HCT116 (cell line): ENCODE data around the gene CERT1. TPM values are rescaled to one million over a fixed set of nuclear protein-coding genes. Genes with fewer than 3 reads are reported as not detected.
"Not testable (repeated sequence)": the region's sequence is repeated elsewhere in the genome, so short reads cannot be mapped to it uniquely, and the experiment has no call there.

Experiments
- ATAC-seq: fragments of 200-7000 bp; cut with Tn5 transposase; 2 replicates; pipeline ENCODE4 v1.9.1; 2020; ENCODE audit warnings: mild to moderate bottlenecking, moderate library complexity
- BruUV-seq: library from RNA; stranded (reverse); fragments of 400-500 nt; replicated peaks from 2 replicates; lab custom pipeline; 2021; lab: Mats Ljungman, UMichigan
- CTCF ChIA-PET: fragments of 300-600 bp; sonication (Branson Sonifier 250); formaldehyde crosslinking; loops from one replicate; lab custom pipeline; 2021; ENCODE audit warnings: antibody characterized with exemption; lab: Charles Lee
- POLR2A ChIA-PET: fragments of 300-600, 350-600 bp; sonication (Branson Sonifier 250); formaldehyde crosslinking; loops from one replicate; lab custom pipeline; 2021; ENCODE audit warnings: antibody characterized with exemption; lab: Charles Lee
- RAD21 ChIA-PET, 2 experiments: fragments of 300-600 bp; sonication (Branson Sonifier 250); formaldehyde crosslinking; loops; one replicate each; lab custom pipeline; 2023; ENCODE audit warnings: low total read pairs in 2 of 2; ENCODE audit not compliant: uncharacterized antibody in 2 of 2, unreplicated experiment in 2 of 2, low non-redundant PET in 1 of 2; lab: Charles Lee
- DNase-seq: peaks from one replicate; pipeline ENCODE4 v3.0.0-alpha.2; 2010; ENCODE audit warnings: low read depth, low spot score
- H2AFZ ChIP-seq: fragments of 200-600 bp; shearing (Covaris generic), sonication (generic); 2 replicates; pipeline ENCODE4 v1.6.1; 2017; ENCODE audit warnings: low read depth, mixed run types, mixed read lengths, antibody characterized with exemption, low read length; ENCODE audit not compliant: poor library complexity, severe bottlenecking
- H3K27ac ChIP-seq: 2 replicates; pipeline ENCODE4 v1.5.1; 2012; ENCODE audit warnings: low read depth, low read length
- H3K27me3 ChIP-seq: fragments of 200-600 bp; sonication (generic); 2 replicates; pipeline ENCODE4 v1.6.1; 2016; ENCODE audit warnings: mixed run types, low read length, mixed read lengths; ENCODE audit not compliant: insufficient read depth
- H3K36me3 ChIP-seq, 2 experiments: fragments of 200-500 bp in 1 of 2; fragments of 200-600 bp in 1 of 2; sonication (Bioruptor generic) in 1 of 2; sonication (generic) in 1 of 2; 2 replicates each; pipeline versions ENCODE4 v1.5.1 to v1.6.1; 2014 to 2016; ENCODE audit warnings: low read length in 2 of 2, inconsistent platforms in 1 of 2, mixed read lengths in 1 of 2, mixed run types in 1 of 2; ENCODE audit not compliant: insufficient read depth in 2 of 2, control insufficient read depth in 1 of 2
- H3K4me1 ChIP-seq, 2 experiments: fragments of 200-600 bp in 1 of 2; sonication (generic) in 1 of 2; 2 replicates each; pipeline versions ENCODE4 v1.5.1 to v1.6.1; 2012 to 2017; ENCODE audit warnings: low read length in 2 of 2, inconsistent platforms in 1 of 2, mild to moderate bottlenecking in 1 of 2, mixed read lengths in 1 of 2, mixed run types in 1 of 2, moderate library complexity in 1 of 2; ENCODE audit not compliant: insufficient read depth in 2 of 2, control insufficient read depth in 1 of 2
- H3K4me2 ChIP-seq: fragments of 200-600 bp; sonication (generic); 2 replicates; pipeline ENCODE4 v1.6.1; 2017; ENCODE audit warnings: mixed run types, low read length, mixed read lengths
- H3K4me3 ChIP-seq, 2 experiments: fragments of 200-600 bp in 1 of 2; sonication (generic) in 1 of 2; replicated peaks in 1 of 2; 2 replicates each; pipeline ENCODE4 v1.5.1; 2011 to 2016; ENCODE audit warnings: low read length in 2 of 2, control low read depth in 1 of 2, low read depth in 1 of 2, mild to moderate bottlenecking in 1 of 2, mixed read lengths in 1 of 2, mixed run types in 1 of 2
- H3K79me2 ChIP-seq: fragments of 200-600 bp; sonication (generic); 2 replicates; pipeline ENCODE4 v1.6.1; 2017; ENCODE audit warnings: mild to moderate bottlenecking, mixed run types, low read length, moderate library complexity, mixed read lengths; ENCODE audit not compliant: insufficient read depth
- H3K9ac ChIP-seq: fragments of 200-600 bp; sonication (generic); 2 replicates; pipeline ENCODE4 v1.6.1; 2016; ENCODE audit warnings: low read length, mixed read lengths
- H3K9me2 ChIP-seq: fragments of 200-600 bp; sonication (generic), shearing (Covaris generic); 2 replicates; pipeline ENCODE4 v1.6.1; 2017; ENCODE audit warnings: mixed run types, mild to moderate bottlenecking, moderate library complexity; ENCODE audit not compliant: insufficient read depth
- H3K9me3 ChIP-seq, 2 experiments: fragments of 200-500 bp in 1 of 2; fragments of 200-600 bp in 1 of 2; sonication (Bioruptor generic) in 1 of 2; sonication (generic) in 1 of 2; 2 replicates each; pipeline ENCODE4 v1.6.1; 2014 to 2017; ENCODE audit warnings: low read length in 2 of 2, mixed read lengths in 2 of 2, inconsistent platforms in 1 of 2, low read depth in 1 of 2, mild to moderate bottlenecking in 1 of 2, mixed run types in 1 of 2, moderate library complexity in 1 of 2; ENCODE audit not compliant: control insufficient read depth in 1 of 2, insufficient read depth in 1 of 2
- H4K20me1 ChIP-seq: fragments of 200-600 bp; sonication (generic), shearing (Covaris generic); 2 replicates; pipeline ENCODE4 v1.6.1; 2017; ENCODE audit warnings: mixed run types, mild to moderate bottlenecking, moderate library complexity; ENCODE audit not compliant: insufficient read depth
- CEBPB ChIP-seq: IDR thresholded peaks from 2 replicates; pipeline ENCODE4 v1.6.1; 2012; ENCODE audit warnings: low read depth
- ELF1 ChIP-seq: IDR thresholded peaks from 2 replicates; pipeline ENCODE4 v1.6.1; 2012; ENCODE audit warnings: low read depth, borderline replicate concordance
- EZH2phosphoT487 ChIP-seq: fragments of 200-600 bp; IDR thresholded peaks from 2 replicates; pipeline ENCODE4 v1.6.1; 2018; ENCODE audit warnings: antibody characterized with exemption, borderline replicate concordance
- TCF7L2 ChIP-seq: IDR thresholded peaks from 2 replicates; pipeline ENCODE4 v1.7.0; 2011; ENCODE audit warnings: borderline replicate concordance, inconsistent platforms; ENCODE audit not compliant: insufficient read depth, insufficient read length; ENCODE audit errors: extremely low read depth
- YY1 ChIP-seq: IDR thresholded peaks from 2 replicates; pipeline ENCODE4 v1.6.1; 2011; ENCODE audit warnings: low read length, low read depth, moderate library complexity, mild to moderate bottlenecking; ENCODE audit not compliant: insufficient replicate concordance; ENCODE audit errors: extremely low read depth
- intact Hi-C: fragments of 100-400 bp; cut with micrococcal nuclease; formaldehyde crosslinking; loops from 2 replicates; pipeline ENCODE4 v1.10.0; 2022
- total RNA-seq: library from RNA; stranded (reverse); gene quantifications from one replicate; pipeline ENCODE4 v1.2.1, GENCODE V29; 2021; ENCODE audit not compliant: unreplicated experiment
- TF ChIP-seq, protein P1 (sequence below): IDR thresholded peaks from 2 replicates; pipeline ENCODE4 v1.6.1; 2012
- TF ChIP-seq, protein P2 (sequence below): IDR thresholded peaks from 2 replicates; pipeline ENCODE4 v1.6.1; 2012
- TF ChIP-seq, protein P3 (sequence below): IDR thresholded peaks from 2 replicates; pipeline ENCODE4 v1.6.1; 2011; ENCODE audit warnings: mild to moderate bottlenecking, low read length, moderate library complexity; ENCODE audit not compliant: insufficient replicate concordance; ENCODE audit errors: extremely low read depth
- TF ChIP-seq, protein P4 (sequence below): IDR thresholded peaks from 2 replicates; pipeline ENCODE4 v1.6.1; 2012; ENCODE audit warnings: low read depth

CERT1 gene
- total RNA-seq, 1 experiment from 2014 or later: 22.8 TPM

DNA sequence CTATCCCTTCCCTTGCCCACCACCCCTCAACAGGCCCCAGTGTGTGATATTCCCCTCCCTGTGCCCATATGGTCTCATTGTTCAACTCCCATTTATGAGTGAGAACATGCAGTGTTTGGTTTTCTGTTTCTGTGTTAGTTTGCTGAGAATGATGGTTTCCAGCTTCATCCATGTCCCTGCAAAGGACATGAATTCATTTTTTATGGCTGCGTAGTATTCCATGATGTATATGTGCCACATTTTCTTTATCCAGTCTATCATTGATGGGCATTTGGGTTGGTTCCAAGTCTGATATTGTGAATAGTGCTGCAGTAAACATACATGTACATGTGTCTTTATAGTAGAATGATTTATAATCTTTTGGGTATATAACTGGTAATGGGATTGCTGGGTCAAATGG, 49.2 kb upstream of the CERT1 start:
- intact Hi-C loops, H4K20me1 ChIP-seq, POLR2A ChIA-PET, H3K9me3 ChIP-seq, ATAC-seq, H3K9ac ChIP-seq, H3K4me2 ChIP-seq, DNase-seq, H2AFZ ChIP-seq, H3K79me2 ChIP-seq, RAD21 ChIA-PET, BruUV-seq, H3K27me3 ChIP-seq, CTCF ChIA-PET, H3K9me2 ChIP-seq, H3K27ac ChIP-seq, H3K4me3 ChIP-seq, H3K36me3 ChIP-seq: not testable (repeated sequence)
- peaks cover 4 to 10% of the 10 kb centered on the region in 2 experiments for H3K4me1 ChIP-seq

DNA sequence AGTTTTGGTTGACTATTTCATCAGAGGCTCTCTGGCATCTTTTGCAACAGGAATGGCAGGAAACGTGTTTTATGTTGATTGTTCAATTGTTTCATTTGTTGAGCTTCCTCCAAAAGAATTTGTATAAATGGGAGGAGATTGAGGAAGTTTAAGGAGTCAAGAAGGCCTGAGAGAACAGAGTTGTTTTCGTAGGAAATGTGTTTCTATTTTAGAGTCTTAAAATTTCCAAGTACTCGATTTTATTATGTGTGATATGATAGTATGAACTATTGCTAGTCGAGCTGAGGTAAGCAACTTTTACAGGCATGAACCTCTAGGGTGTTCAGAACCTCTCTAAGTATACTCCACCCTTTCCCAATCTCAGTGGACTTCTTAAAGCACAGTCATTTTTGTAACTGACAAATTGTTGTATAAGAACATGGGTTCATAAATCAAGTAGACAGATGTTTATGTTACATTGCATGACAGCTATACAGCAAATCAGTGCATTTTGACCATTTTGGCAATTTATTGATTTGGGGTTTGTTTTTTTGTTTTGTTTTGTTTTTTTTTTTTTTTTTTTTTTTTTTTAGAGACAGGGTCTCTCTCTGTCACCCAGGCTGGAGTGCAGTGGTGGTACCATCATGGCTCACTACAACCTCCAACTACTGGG, 47.7 kb upstream of the CERT1 start:
- Histone ChIP-seq H3K4me2 (no peak overlapping the region), H3K4me3 (no peak overlapping the region), H3K36me3 (no peaks in the 10 kb centered on the region), H3K9ac (no peak overlapping the region), H3K27ac (no peak overlapping the region), H3K9me3 (no peaks in the 10 kb centered on the region), H3K9me2 (no peaks in the 10 kb centered on the region), H3K79me2 (no peaks in the 10 kb centered on the region), H3K4me1 (no peaks in the 10 kb centered on the region), H3K27me3 (no peaks in the 10 kb centered on the region), H4K20me1 (no peaks in the 10 kb centered on the region), H2AFZ (no peak overlapping the region)
- POLR2A ChIA-PET: no interaction called here
- TF ChIP-seq EZH2phosphoT487: no peak
- TF ChIP-seq TCF7L2: no peak
- TF ChIP-seq, protein P1, sequence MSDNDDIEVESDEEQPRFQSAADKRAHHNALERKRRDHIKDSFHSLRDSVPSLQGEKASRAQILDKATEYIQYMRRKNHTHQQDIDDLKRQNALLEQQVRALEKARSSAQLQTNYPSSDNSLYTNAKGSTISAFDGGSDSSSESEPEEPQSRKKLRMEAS: no peak
- TF ChIP-seq YY1: no peak
- no peak for TF ChIP-seq ELF1
- TF ChIP-seq, protein P2, sequence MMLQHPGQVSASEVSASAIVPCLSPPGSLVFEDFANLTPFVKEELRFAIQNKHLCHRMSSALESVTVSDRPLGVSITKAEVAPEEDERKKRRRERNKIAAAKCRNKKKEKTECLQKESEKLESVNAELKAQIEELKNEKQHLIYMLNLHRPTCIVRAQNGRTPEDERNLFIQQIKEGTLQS: no peak
- TF ChIP-seq CEBPB: no peak
- TF ChIP-seq, protein P3, sequence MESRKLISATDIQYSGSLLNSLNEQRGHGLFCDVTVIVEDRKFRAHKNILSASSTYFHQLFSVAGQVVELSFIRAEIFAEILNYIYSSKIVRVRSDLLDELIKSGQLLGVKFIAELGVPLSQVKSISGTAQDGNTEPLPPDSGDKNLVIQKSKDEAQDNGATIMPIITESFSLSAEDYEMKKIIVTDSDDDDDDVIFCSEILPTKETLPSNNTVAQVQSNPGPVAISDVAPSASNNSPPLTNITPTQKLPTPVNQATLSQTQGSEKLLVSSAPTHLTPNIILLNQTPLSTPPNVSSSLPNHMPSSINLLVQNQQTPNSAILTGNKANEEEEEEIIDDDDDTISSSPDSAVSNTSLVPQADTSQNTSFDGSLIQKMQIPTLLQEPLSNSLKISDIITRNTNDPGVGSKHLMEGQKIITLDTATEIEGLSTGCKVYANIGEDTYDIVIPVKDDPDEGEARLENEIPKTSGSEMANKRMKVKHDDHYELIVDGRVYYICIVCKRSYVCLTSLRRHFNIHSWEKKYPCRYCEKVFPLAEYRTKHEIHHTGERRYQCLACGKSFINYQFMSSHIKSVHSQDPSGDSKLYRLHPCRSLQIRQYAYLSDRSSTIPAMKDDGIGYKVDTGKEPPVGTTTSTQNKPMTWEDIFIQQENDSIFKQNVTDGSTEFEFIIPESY: no peak
- TF ChIP-seq, protein P4, sequence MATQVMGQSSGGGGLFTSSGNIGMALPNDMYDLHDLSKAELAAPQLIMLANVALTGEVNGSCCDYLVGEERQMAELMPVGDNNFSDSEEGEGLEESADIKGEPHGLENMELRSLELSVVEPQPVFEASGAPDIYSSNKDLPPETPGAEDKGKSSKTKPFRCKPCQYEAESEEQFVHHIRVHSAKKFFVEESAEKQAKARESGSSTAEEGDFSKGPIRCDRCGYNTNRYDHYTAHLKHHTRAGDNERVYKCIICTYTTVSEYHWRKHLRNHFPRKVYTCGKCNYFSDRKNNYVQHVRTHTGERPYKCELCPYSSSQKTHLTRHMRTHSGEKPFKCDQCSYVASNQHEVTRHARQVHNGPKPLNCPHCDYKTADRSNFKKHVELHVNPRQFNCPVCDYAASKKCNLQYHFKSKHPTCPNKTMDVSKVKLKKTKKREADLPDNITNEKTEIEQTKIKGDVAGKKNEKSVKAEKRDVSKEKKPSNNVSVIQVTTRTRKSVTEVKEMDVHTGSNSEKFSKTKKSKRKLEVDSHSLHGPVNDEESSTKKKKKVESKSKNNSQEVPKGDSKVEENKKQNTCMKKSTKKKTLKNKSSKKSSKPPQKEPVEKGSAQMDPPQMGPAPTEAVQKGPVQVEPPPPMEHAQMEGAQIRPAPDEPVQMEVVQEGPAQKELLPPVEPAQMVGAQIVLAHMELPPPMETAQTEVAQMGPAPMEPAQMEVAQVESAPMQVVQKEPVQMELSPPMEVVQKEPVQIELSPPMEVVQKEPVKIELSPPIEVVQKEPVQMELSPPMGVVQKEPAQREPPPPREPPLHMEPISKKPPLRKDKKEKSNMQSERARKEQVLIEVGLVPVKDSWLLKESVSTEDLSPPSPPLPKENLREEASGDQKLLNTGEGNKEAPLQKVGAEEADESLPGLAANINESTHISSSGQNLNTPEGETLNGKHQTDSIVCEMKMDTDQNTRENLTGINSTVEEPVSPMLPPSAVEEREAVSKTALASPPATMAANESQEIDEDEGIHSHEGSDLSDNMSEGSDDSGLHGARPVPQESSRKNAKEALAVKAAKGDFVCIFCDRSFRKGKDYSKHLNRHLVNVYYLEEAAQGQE: no peak
- RAD21 ChIA-PET: no interaction called here
- no peak for DNase-seq
- no TSS peak for BruUV-seq
- intact Hi-C loops: no loop called here
- ATAC-seq: no peak
- CTCF ChIA-PET: interaction anchor here (0.7 to 0.8 kb wide), 2 partner anchors 8 to 35 kb away, joined by 3 to 5 read pairs; no protein-coding TSS in a partner anchor
